Suprapubic skin (tissue), 4 donors: ENCODE data around the gene NEMF. TPM values are rescaled to one million over a fixed set of nuclear protein-coding genes. Genes with fewer than 3 reads are reported as not detected.
"Not testable (repeated sequence)": the region's sequence is repeated elsewhere in the genome, so short reads cannot be mapped to it uniquely, and the experiment has no call there.

Source experiments
- DNase-seq, 2 donors: peaks; one replicate each; pipeline ENCODE4 v3.0.0-alpha.2; 2019; ENCODE audit warnings: low spot score in 2 of 2
- H3K27ac ChIP-seq: fragments of 200-600 bp; sonication (generic); one replicate; pipeline ENCODE4 v1.5.1; 2019
- H3K27me3 ChIP-seq: fragments of 200-600 bp; sonication (generic); one replicate; pipeline ENCODE4 v1.5.1; 2019
- H3K36me3 ChIP-seq: fragments of 200-600 bp; sonication (generic); one replicate; pipeline ENCODE4 v1.5.1; 2019
- H3K4me1 ChIP-seq: fragments of 200-600 bp; sonication (generic); one replicate; pipeline ENCODE4 v1.5.1; 2019
- H3K4me3 ChIP-seq: fragments of 200-600 bp; sonication (generic); one replicate; pipeline ENCODE4 v1.5.1; 2019; ENCODE audit warnings: mild to moderate bottlenecking
- H3K9me3 ChIP-seq: fragments of 200-600 bp; sonication (generic); one replicate; pipeline ENCODE4 v1.5.1; 2019
- EP300 ChIP-seq: sonication (generic); formaldehyde crosslinking; IDR thresholded peaks from one replicate; pipeline ENCODE4 v1.6.1; 2017; ENCODE audit warnings: antibody characterized with exemption
- POLR2A ChIP-seq, 2 donors: fragments of 450-650 bp; IDR thresholded peaks; one replicate each; pipeline ENCODE4 v1.6.1; 2017; ENCODE audit warnings: antibody characterized with exemption in 2 of 2, mild to moderate bottlenecking in 2 of 2, moderate library complexity in 2 of 2
- POLR2AphosphoS5 ChIP-seq, 3 donors: sonication (generic); formaldehyde crosslinking; IDR thresholded peaks; one replicate each; pipeline ENCODE4 v1.6.1; 2017; ENCODE audit warnings: antibody characterized with exemption in 3 of 3
- WGBS: methylation state at CpG from one replicate; pipeline ENCODE4 v1.1.5; 2018; 5-methylcytosine and 5-hydroxymethylcytosine counted together
- total RNA-seq, 4 donors: library from RNA; depleted of rRNA; stranded (reverse); fragments of >200 nt; gene quantifications; one replicate each; pipeline ENCODE4 v1.1.0, GENCODE V29; 2016
- TF ChIP-seq, protein P1 (sequence below), 2 donors: fragments of 200-600 bp in 1 of 2; fragments of 450-650 bp in 1 of 2; sonication (generic) in 1 of 2; IDR thresholded peaks; one replicate each; pipeline ENCODE4 v1.5.1; 2016 to 2019; ENCODE audit warnings: antibody characterized with exemption in 2 of 2, mild to moderate bottlenecking in 1 of 2, moderate library complexity in 1 of 2

NEMF gene
- total RNA-seq, 4 donors from 2014 or later, result 70.6 to 181 (median 81.5) TPM

DNA sequence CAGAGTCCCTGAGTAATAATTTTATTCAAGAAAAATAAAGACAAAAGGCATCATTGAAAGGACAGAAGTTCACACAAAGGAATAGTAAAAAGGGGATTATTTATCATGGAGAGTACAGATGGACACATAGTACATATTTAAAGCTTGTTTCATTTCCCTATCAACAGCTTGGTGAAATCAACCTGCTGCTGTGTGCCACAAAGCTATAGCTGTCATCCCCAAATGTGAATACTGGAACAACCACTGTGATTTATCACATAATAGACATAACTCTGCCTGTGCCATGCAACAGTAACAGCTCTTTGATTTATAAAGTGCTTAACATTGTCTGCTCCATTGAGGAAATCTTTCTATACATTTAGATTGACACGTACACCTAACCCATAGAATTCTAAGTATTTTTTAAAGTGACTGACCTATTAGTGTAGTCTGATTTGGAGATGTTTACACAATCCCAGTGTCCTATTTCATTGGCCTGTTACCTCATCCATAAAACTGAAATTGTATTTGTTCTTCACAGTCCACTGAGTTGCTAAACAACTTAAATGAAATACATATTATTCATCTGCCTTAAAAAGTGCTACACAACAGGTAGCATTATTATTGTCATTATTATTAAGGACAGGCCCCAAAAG lies 3.3 kb downstream of the NEMF start:
- TF ChIP-seq POLR2AphosphoS5 (IDR thresholded peaks at IDR 0.05) (no peak), POLR2A (IDR thresholded peaks at IDR 0.05) (no peak), EP300 (no peak)
- TF ChIP-seq, protein P1, sequence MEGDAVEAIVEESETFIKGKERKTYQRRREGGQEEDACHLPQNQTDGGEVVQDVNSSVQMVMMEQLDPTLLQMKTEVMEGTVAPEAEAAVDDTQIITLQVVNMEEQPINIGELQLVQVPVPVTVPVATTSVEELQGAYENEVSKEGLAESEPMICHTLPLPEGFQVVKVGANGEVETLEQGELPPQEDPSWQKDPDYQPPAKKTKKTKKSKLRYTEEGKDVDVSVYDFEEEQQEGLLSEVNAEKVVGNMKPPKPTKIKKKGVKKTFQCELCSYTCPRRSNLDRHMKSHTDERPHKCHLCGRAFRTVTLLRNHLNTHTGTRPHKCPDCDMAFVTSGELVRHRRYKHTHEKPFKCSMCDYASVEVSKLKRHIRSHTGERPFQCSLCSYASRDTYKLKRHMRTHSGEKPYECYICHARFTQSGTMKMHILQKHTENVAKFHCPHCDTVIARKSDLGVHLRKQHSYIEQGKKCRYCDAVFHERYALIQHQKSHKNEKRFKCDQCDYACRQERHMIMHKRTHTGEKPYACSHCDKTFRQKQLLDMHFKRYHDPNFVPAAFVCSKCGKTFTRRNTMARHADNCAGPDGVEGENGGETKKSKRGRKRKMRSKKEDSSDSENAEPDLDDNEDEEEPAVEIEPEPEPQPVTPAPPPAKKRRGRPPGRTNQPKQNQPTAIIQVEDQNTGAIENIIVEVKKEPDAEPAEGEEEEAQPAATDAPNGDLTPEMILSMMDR (IDR thresholded peaks at IDR 0.05), result no peak
- Histone ChIP-seq H3K4me3 (no peak overlapping the region), H3K4me1 (peaks cover 31% of the 10 kb centered on the region), H3K27ac (no peak overlapping the region), H3K36me3 (peaks cover 44% of the 10 kb centered on the region), H3K27me3 (no peaks in the 10 kb centered on the region), H3K9me3 (no peaks in the 10 kb centered on the region)
- DNase-seq, result no peak
- 82% methylated on average over 1 of the region's 1 CpG for WGBS

- WGBS, result 89% methylated on average over 2 of the region's 2 CpGs
- Histone ChIP-seq H3K4me1 (no peaks in the 10 kb centered on the region), H3K4me3 (no peak overlapping the region), H3K9me3 (no peaks in the 10 kb centered on the region), H3K27ac (no peak overlapping the region), H3K27me3 (no peaks in the 10 kb centered on the region), H3K36me3 (peaks cover 94% of the 10 kb centered on the region)
- no peak for TF ChIP-seq EP300
- TF ChIP-seq, protein P1 (IDR thresholded peaks at IDR 0.05), result no peak
- no peak for DNase-seq
Observed at GRCh38 chr14:49828640-49829039, 23.9 kb downstream of the NEMF start.

DNA sequence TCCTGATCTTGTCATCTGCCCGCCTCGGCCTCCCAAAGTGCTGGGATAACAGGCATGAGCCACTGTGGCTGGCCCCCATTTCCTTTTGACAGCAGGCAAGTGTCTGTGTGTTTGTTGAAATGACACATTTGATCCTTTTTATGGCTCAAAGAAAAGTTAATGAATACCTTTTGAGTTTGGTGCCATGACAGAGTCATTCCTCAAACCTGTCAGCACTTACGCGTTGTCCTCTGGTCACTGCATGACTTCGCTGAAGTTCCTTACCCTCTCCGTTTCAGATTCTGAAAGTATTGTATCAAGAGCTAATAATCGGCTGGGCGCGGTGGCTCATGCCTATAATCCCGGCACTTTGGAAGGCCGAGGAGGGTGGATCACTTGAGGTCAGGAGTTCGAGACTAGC lies 32.4 kb downstream of the NEMF start:
- peaks cover 86% of the 10 kb centered on the region for H3K36me3 ChIP-seq
- WGBS, result 97% methylated on average over 12 of the region's 12 CpGs

GRCh38 chr14:49816844-49817243 lies 35.7 kb downstream of the NEMF start:
- no peak for DNase-seq
- Histone ChIP-seq H3K9me3 (peaks cover 9% of the 10 kb centered on the region), H3K36me3 (peaks cover 86% of the 10 kb centered on the region)

More for the DNA sequence above, 32.4 kb downstream of the NEMF start:
- peaks cover 9% of the 10 kb centered on the region for H3K9me3 ChIP-seq
- H3K4me3 ChIP-seq, result no peak overlapping the region
- H3K27ac ChIP-seq, result no peak overlapping the region
- no peaks in the 10 kb centered on the region for H3K27me3 ChIP-seq
- H3K4me1 ChIP-seq, result no peaks in the 10 kb centered on the region
- TF ChIP-seq POLR2A (IDR thresholded peaks at IDR 0.05) (no peak), EP300 (no peak)
- TF ChIP-seq, protein P1 (IDR thresholded peaks at IDR 0.05), result no peak
- DNase-seq, result no peak

DNA sequence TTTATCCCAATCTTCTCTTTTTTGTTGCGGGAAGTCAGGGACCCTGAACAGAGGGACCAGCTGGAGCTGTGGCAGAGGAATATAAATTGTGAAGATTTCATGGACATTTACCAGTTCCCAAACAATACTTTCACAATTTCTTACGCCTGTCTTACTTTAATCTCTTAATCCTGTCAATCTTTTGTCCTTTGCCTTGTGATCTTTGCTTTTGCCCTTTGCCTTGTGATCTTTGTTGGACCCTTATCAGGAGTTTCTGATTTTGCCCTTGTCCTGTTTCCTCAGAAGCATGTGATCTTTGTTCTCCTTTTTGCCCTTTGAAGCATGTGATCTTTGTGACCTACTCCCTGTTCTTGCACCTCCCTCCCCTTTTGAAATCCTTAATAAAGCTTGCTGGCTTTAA lies 36.5 kb downstream of the NEMF start:
- not testable (repeated sequence) for DNase-seq, H3K27me3 ChIP-seq, H3K9me3 ChIP-seq, H3K27ac ChIP-seq, H3K4me3 ChIP-seq, H3K4me1 ChIP-seq
- H3K36me3 ChIP-seq, result peaks cover 91% of the 10 kb centered on the region
- WGBS, result 92% methylated on average over 2 of the region's 2 CpGs

More at GRCh38 chr14:49816844-49817243, 35.7 kb downstream of the NEMF start:
- H3K27ac ChIP-seq, result no peak overlapping the region
- no peaks in the 10 kb centered on the region for H3K4me1 ChIP-seq
- H3K4me3 ChIP-seq, result no peak overlapping the region
- WGBS, result 95% methylated on average over 3 of the region's 3 CpGs
- TF ChIP-seq, protein P1 (IDR thresholded peaks at IDR 0.05), result no peak
- TF ChIP-seq POLR2A (IDR thresholded peaks at IDR 0.05), result no peak
- TF ChIP-seq POLR2AphosphoS5 (IDR thresholded peaks at IDR 0.05), result no peak
- no peak for TF ChIP-seq EP300
- H3K27me3 ChIP-seq, result no peaks in the 10 kb centered on the region

- TF ChIP-seq POLR2A (IDR thresholded peaks at IDR 0.05) (no peak), EP300 (no peak), POLR2AphosphoS5 (IDR thresholded peaks at IDR 0.05) (no peak)
- TF ChIP-seq, protein P1 (IDR thresholded peaks at IDR 0.05), result no peak
- no peaks in the 10 kb centered on the region for H3K27me3 ChIP-seq
- WGBS, result 0% methylated on average over 1 of the region's 1 CpG
- H3K9me3 ChIP-seq, result no peaks in the 10 kb centered on the region
- H3K36me3 ChIP-seq, result peaks cover 83% of the 10 kb centered on the region
- no peaks in the 10 kb centered on the region for H3K4me1 ChIP-seq
- DNase-seq, result no peak
- H3K27ac ChIP-seq, result no peak overlapping the region
- no peak overlapping the region for H3K4me3 ChIP-seq
Observed at GRCh38 chr14:49808780-49809179, 43.8 kb downstream of the NEMF start.
